NCI-H526 (cell line): Measurements from ENCODE around the gene TMOD4.

ENCODE experiments used
- DNase-seq, 2 experiments: peaks; one replicate each; lab custom pipeline; 2025; lab: John Stamatoyannopoulos, UW

TMOD4 gene

DNA sequence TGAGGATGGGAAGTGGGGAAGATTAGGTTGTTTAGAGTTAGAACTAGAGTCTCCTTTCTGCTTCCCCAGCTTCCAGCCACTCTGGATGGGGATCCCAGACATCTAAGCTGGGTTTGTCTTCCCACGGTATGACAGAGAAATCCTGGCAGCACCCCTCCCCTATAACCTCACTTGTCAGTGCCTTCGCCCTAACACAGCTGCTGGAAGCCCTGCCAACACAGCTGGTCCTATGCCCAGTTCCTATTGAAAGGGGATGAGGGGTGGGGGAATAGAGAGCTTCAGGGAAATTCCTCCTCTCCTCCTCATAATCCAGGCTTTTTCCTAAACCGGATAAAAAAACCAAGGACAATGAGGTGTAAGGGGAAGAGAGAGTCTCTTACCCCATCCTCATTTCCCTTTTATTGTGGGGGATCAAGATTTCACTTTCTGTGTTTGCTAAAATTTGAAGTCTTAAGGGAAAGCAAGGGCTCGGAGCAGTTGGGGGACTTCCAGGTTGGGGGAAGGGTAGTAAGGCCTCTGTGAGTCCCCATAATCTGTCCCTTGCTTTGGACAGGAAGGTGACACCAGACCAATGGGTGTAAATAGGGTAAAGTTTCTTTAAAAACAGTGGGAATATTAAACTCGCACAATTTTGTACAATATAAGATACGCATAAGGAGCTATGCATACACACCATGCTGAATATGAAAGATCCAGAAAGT lies 590 bp downstream of the TMOD4 start:
- DNase-seq, result no peak

DNA sequence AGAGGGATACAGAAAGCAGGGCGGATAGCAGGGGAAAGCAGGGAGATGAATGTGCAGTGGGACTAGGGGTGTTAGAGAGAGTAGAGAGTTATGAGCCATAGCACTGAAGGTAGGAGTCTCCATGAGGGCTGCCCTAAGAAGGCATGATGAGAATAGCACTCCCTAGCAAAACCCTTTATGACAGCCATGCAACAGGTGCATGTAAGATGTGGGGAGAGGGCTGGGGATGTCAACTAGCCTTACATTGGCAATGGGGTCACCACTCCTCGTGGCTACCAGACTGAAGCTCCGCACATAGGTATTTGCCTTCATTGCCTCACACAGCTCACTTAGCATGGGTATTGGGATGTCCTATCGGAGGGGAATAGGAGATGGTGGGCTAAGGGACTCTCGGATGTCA lies 4.6 kb downstream of the TMOD4 start:
- no peak for DNase-seq

GRCh38 chr1:151167116-151167515 lies 8.7 kb downstream of the TMOD4 start:
- no peak for DNase-seq

DNA sequence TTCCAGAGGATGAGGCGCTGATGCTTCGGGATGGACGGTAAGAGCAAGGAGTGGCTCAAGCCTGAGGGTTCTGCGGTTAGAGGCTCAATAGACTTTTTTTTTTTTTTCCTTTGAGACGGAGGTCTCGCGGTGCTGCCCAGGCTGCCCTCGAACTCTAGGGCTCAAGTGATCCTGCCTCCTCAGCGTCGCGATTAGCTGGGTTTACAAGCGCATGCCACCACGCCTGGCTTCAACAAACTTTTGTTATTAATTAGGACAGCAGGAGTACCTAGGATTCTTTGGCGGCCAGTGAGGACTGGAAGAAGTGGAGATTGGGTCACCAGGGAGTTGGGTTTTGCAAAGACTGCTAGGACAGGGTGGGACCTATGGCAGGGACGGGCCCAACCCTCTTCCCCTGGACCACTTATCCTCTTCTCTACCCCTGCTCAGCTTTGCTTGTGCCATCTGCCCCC lies 9.2 kb downstream of the TMOD4 start:
- DNase-seq, result peak in 1 of 2 experiments; percentile 62

- peak; percentile 99 to 100 for DNase-seq
Measured at GRCh38 chr1:151165738-151166504, 9.9 kb downstream of the TMOD4 start, which contains the start of the genes LYSMD1 and SCNM1. Gene LYSMD1 (minus strand): TSS chr1:151165902. CDS start chr1:151165258, 644 bp downstream. Gene SCNM1 (plus strand): TSS chr1:151166144. CDS start chr1:151166153, 9 bp downstream.

GRCh38 chr1:151165281-151165737 lies 10.5 kb downstream of the TMOD4 start:
- peak; percentile 69 to 81 for DNase-seq

DNA sequence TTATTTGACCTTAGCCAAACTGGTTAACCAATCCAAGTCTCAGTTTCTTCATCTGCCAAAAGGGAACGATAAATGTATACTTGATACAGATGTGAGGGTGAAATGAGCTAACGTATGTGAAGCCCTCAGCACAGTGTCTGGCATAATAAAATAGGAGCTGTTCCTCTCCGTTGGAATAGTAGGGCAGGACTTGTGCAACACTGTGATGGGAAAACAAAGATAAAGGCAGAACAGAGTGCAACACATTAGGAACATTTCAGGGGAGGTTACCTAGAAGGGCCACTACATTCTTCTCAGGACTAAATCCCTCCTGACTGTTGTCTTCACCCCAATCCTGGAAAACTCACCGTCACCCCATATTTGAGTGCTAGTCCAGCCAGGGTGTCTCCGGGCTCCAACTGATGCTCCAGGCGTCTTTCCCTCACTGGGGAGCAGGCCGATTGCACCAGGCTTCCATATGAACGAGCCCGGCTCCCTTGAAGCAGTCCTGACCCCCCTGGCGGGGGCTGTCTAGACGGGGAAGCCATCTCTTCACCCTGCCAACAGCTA lies 11.0 kb downstream of the TMOD4 start:
- DNase-seq, result no peak

DNA sequence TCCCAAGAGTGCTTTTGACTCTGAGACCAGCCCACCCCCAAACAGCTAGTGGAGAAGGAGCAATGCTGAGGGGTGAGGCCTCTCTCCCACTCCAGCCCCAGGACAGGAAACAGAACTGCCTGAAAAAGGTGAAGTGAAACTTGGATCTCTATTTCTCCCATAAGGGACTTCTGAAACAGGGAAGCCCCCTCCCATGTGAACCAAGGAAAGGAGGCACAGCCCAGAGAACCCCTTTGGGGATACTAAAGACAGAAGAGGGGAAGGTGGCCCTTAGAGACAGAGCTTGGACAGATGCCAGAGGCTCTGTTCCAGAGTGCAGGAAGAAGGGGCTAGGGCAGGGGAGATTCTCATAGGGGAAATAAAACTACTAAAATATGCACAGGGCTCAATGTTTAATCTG lies 16.4 kb downstream of the TMOD4 start:
- no peak for DNase-seq

- no peak for DNase-seq
Measured at GRCh38 chr1:151158751-151159251, 17.0 kb downstream of the TMOD4 start.

DNA sequence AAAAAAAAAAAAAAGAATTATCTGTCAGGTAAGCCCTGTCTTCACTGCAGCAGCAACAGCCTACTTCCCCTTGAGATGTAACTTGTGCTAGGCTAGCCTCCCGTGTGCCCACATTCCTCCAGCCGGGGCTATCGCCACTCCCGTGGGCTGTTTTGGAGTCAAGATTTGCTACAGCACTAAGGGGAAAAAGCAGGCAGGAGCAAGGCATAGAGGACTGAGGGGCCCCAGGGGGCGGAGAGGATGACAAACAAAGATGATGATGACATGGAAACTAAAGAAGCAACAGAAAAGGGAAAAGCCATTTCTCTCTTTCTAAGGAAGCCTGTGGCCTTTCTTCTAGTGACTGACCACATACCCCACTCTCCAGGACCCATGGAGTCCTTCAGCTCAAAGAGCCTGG lies 17.5 kb downstream of the TMOD4 start:
- DNase-seq, result no peak

DNA sequence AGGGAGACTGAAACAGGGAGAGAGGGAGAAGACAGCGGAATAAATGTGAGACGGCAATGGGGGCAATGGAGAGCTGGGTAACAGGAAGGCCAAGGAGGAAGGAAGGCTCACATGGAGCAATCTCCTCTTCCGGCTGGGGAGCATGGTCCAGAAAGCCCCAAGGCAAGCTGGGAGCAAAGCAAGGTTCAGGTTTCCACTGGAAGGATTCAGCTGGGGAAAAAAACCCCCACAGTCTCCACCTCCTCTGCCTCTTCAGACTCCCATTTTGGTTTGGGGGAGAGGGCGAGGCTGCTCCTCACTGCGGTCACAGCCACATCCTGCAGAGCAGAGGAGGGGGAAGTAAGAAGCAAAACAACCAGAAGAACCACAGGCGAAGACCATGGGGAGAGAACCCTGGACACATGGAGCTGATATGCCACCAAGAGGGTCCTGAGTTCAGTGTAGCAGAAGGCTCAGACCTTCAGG lies 18.7 kb downstream of the TMOD4 start:
- DNase-seq, result no peak

DNA sequence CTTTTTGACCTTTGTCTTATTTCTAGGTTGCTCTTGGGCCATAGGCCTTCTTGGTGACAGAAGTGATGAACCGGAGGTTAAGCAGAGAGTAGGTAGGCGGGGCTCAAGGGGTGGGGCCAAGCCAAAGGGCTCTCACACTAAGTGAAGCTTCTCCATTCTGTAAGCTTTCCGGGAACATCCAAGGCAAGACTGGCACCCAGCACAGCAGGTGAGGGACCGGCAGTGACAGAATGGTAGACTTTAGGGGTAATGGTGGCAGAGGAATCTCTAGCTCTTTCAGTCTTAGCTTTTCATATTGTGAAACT lies 19.3 kb downstream of the TMOD4 start, which contains the start of gene TNFAIP8L2:
Gene TNFAIP8L2, plus strand, starts transcription at position 135 of the 305 bp plus-strand sequence. CDS start 2,049 bp downstream, outside the sequence.
- DNase-seq, result peak in 1 of 2 experiments; percentile 45

DNA sequence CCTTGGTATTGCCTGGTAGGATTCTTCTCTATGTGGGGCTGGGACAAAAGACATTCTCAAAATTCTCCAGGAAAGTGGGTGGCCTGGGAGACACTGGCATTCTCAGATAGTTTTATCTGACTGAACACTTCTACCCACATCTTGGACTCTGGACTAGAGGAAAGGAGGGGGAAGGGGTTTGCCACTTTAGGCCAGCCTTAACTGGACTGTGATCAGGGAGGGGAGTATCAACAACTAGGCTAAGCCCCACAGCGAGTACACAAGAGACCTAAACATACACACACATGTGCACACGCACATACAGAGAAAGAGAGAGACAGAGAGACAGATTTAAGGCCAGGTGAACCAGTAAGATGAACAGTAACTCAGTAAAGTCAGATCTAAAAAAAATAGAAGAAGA lies 28.1 kb downstream of the TMOD4 start:
- no peak for DNase-seq

- DNase-seq, result peak in 1 of 2 experiments; percentile 33
Measured at GRCh38 chr1:151147132-151147503, 28.7 kb downstream of the TMOD4 start.

DNA sequence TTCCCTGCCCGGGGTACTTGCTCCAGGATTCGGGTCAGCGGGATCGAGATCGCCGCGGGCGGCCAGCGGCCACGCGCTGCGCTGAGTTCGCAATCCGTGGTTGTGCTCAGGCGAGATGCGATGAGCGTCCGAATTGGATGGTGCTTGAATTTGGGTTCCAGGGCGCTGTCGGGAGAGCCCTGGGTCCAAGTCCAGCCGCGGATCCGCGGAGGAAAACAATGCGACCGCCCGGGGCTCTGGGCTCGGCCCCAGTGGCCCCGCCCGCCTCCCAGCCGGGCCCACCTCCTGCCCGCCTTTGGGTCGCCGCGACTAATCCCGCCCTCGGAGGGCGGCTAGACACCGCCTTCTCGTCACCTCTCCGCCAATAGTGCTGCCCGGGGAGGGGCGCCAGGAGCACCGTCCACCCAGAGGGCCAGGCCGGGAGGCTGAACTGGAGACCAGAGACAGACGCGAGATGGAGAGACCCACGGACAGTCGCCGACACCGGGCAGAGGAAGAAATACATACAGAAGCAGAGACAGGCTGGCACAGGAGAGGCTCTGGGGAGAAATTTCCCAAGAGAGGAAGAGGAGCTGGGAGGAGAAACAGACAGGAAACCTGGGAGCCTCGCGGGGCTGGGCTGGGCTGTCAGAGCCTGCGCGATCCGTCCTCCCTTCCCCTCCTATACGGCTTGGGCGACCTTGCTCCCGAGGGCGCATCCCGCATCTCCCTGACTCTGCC lies 29.2 kb downstream of the TMOD4 start, which contains the start of gene SEMA6C:
Gene SEMA6C, minus strand, starts transcription at position 220 of the 720 bp plus-strand sequence. CDS start 4,010 bp downstream, outside the sequence.
- DNase-seq, result peak; percentile 95 to 100

- peak in 1 of 2 experiments; percentile 84 for DNase-seq
Measured at GRCh38 chr1:151146072-151146411, 29.7 kb downstream of the TMOD4 start.

DNA sequence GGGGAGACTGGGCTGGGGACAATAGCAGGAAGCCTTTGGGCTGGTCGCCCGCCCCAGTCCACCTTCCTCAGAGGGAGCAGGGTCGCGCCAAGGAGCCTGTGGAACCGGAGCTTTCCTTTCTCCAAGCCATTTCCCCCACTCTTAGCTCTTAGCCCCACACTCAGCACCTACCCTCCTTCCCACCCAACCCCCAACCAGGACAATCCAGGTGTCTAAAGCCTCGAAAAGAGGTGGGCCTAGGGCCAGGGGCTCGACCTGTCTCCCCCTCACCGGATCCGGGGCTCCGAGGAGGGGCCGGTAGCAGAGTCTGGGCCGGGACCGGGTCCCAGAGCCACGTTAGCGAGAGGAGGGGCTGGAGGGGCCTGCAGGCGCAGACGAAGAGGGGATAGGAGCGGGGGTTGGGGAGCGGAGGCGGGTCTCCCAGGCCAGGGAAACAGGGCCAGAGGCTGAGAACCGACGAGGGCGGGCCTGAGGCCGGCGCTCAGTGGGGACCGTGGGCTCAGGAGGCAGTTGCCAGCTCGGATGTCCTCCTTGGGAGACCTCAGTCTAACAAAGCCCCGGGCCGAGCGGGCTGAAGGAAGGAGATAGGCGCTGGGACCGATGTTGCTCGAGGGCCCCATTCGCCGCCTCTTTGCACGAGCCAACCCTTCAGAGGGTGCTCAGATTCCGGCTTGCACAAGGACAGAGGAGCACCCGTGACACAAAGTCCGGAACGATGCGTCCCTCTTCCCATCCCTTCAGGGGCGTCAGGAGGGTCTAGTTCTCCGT lies 30.3 kb downstream of the TMOD4 start:
- DNase-seq, result peak; percentile 72 to 84

DNA sequence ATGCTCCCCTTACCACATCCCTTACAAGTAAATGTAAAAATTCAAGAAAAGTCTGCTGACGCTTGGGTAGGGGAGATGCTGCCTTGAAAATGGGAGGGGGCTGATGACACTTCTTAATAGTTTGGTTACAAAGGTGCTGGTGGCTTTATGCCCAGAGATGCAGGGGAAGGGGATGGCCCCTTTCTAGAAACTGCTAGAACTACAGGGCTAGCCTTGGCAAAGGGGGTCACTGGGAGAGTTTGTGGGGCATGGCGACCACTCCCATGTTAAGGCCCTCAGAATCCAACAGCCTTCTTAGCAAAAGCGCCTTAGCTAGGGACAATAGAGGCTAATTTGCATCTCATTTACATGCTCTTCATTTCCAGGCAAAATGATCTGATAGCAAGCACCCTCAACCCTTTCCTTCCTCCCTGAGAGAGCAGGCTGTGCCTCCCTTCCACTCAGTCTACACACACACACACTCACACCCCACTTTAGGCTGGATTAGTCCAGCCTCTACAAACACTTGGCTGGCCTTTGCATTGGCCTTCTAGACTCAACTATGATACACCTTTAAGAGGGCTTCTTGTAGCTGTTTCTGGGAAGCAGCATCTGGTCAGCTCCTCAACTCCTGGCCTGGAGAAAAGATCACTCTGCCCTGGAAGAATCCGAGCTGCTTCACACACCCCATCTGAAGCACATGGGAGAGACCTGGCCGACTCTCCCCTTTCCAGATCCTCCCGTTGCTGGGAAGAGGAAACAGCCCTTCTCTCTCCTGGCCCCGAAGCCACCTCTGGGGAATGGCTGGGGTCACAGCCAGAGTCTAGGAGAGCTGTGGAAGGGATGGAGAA lies 31.1 kb downstream of the TMOD4 start:
- DNase-seq, result peak; percentile 93 to 97

GRCh38 chr1:151143986-151144385 lies 31.8 kb downstream of the TMOD4 start:
- peak; percentile 62 to 79 for DNase-seq

- no peak for DNase-seq
Measured at GRCh38 chr1:151143057-151143435, 32.7 kb downstream of the TMOD4 start.
